H1 (cell line): Measurements from ENCODE around the gene TGIF1. TPM values are rescaled to one million over a fixed set of nuclear protein-coding genes. Genes with fewer than 3 reads are reported as not detected.
A peak's percentile ranks its signal among the peaks of the same experiment; 100 is the strongest.

Experiments used
- CTCF ChIA-PET: fragments of 300-600 bp; sonication (Branson Sonifier 250); formaldehyde crosslinking; loops from one replicate; lab custom pipeline; 2021; ENCODE audit not compliant: partially characterized antibody; lab: Charles Lee
- POLR2A ChIA-PET: fragments of 300-600 bp; sonication (Branson Sonifier 250); formaldehyde crosslinking; loops from one replicate; lab custom pipeline; 2021; ENCODE audit warnings: inconsistent platforms; ENCODE audit not compliant: partially characterized antibody; lab: Charles Lee
- DNase-seq, 2 experiments: peaks; one replicate each; pipeline versions ENCODE4 v3.0.0 to v3.0.0-alpha.2; 2010 to 2022; ENCODE audit warnings: low spot score in 2 of 2, low read depth in 1 of 2, mixed read lengths in 1 of 2
- FAIRE-seq: peaks from 2 replicates; lab custom pipeline; 2011; peaks lifted over from hg19 to GRCh38; lab: Jason Lieb, UNC
- H2AFZ ChIP-seq: 2 replicates; pipeline ENCODE4 v1.8.1; 2012; ENCODE audit warnings: low read length, inconsistent platforms
- H2AK5ac ChIP-seq: 2 replicates; pipeline ENCODE4 v1.6.1; 2013; ENCODE audit warnings: low read depth, low read length
- H2BK120ac ChIP-seq: replicated peaks from 2 replicates; pipeline ENCODE3; 2013; ENCODE audit warnings: low read depth, low read length, inconsistent platforms
- H2BK12ac ChIP-seq: 2 replicates; pipeline ENCODE4 v1.6.1; 2013; ENCODE audit warnings: low read depth, low read length
- H2BK15ac ChIP-seq: 2 replicates; pipeline ENCODE4 v1.6.1; 2013; ENCODE audit warnings: low read length
- H2BK20ac ChIP-seq: 2 replicates; pipeline ENCODE4 v1.6.1; 2013; ENCODE audit warnings: low read length
- H2BK5ac ChIP-seq: 2 replicates; pipeline ENCODE4 v1.6.1; 2013; ENCODE audit warnings: low read depth, low read length
- H3K14ac ChIP-seq: 2 replicates; pipeline ENCODE4 v1.6.1; 2013; ENCODE audit warnings: inconsistent platforms; ENCODE audit not compliant: insufficient read length
- H3K18ac ChIP-seq: 2 replicates; pipeline ENCODE4 v1.6.1; 2013; ENCODE audit warnings: low read length; ENCODE audit errors: extremely low read depth
- H3K23ac ChIP-seq: 2 replicates; pipeline ENCODE4 v1.6.1; 2013; ENCODE audit warnings: inconsistent platforms; ENCODE audit not compliant: insufficient read length
- H3K23me2 ChIP-seq: 2 replicates; pipeline ENCODE4 v1.6.1; 2013; ENCODE audit warnings: low read depth, low read length
- H3K27ac ChIP-seq: 2 replicates; pipeline ENCODE4 v1.6.1; 2011; ENCODE audit warnings: low read depth, low read length, inconsistent platforms
- H3K27me3 ChIP-seq, 4 experiments: replicated peaks in 1 of 4; 1 replicate in 1 of 4; 2 replicates in 3 of 4; pipeline versions ENCODE4 v1.6.1 to v1.8.1; 2011 to 2013; ENCODE audit warnings: low read length in 3 of 4, mild to moderate bottlenecking in 3 of 4, inconsistent platforms in 2 of 4, mixed read lengths in 2 of 4, moderate library complexity in 1 of 4; ENCODE audit not compliant: control insufficient read depth in 3 of 4, insufficient read depth in 3 of 4; ENCODE audit errors: extremely low read depth in 1 of 4
- H3K36me3 ChIP-seq, 4 experiments: 2 replicates each; pipeline versions ENCODE4 v1.6.1 to v1.8.1; 2011 to 2013; ENCODE audit warnings: mild to moderate bottlenecking in 4 of 4, low read length in 3 of 4, moderate library complexity in 2 of 4, control low read depth in 1 of 4, inconsistent platforms in 1 of 4; ENCODE audit not compliant: insufficient read depth in 4 of 4, control insufficient read depth in 2 of 4
- H3K4ac ChIP-seq: replicated peaks from 2 replicates; pipeline ENCODE3; 2013; ENCODE audit warnings: low read length, low read depth, mixed read lengths, inconsistent platforms; ENCODE audit not compliant: insufficient read length
- H3K4me1 ChIP-seq, 4 experiments: replicated peaks in 1 of 4; 1 replicate in 1 of 4; 2 replicates in 3 of 4; pipeline versions ENCODE4 v1.6.1 to v1.8.1; 2011 to 2013; ENCODE audit warnings: low read length in 3 of 4, inconsistent platforms in 2 of 4, mixed read lengths in 1 of 4; ENCODE audit not compliant: insufficient read depth in 4 of 4, control insufficient read depth in 3 of 4
- H3K4me2 ChIP-seq, 2 experiments: 2 replicates each; pipeline versions ENCODE4 v1.6.1 to v1.8.1; 2011 to 2013; ENCODE audit warnings: low read depth in 2 of 2, low read length in 2 of 2, control low read depth in 1 of 2, inconsistent platforms in 1 of 2, mild to moderate bottlenecking in 1 of 2; ENCODE audit not compliant: insufficient read depth in 1 of 2
- H3K4me3 ChIP-seq, 4 experiments: fragments of 200-600, 300-600 bp in 1 of 4; sonication (generic), shearing (Covaris generic), sonication (Bioruptor Twin) in 1 of 4; 2 replicates each; pipeline versions ENCODE4 v1.5.1 to v1.8.1; 2011 to 2016; ENCODE audit warnings: low read length in 4 of 4, low read depth in 3 of 4, control low read depth in 2 of 4, inconsistent platforms in 2 of 4, mild to moderate bottlenecking in 2 of 4, mixed read lengths in 1 of 4, moderate library complexity in 1 of 4; ENCODE audit not compliant: insufficient read depth in 2 of 4; ENCODE audit errors: extremely low read depth in 1 of 4
- H3K56ac ChIP-seq: replicated peaks from 2 replicates; pipeline ENCODE3; 2013; ENCODE audit warnings: low read depth, mild to moderate bottlenecking, mixed read lengths, low read length, inconsistent platforms; ENCODE audit not compliant: insufficient read length
- H3K79me1 ChIP-seq: 2 replicates; pipeline ENCODE4 v1.6.1; 2013; ENCODE audit warnings: low read depth, low read length, control low read depth
- H3K79me2 ChIP-seq, 2 experiments: 2 replicates each; pipeline versions ENCODE4 v1.6.1 to v1.8.1; 2012 to 2013; ENCODE audit warnings: low read length in 2 of 2, mild to moderate bottlenecking in 2 of 2, inconsistent platforms in 1 of 2; ENCODE audit not compliant: insufficient read depth in 2 of 2, control insufficient read depth in 1 of 2
- H3K9ac ChIP-seq, 4 experiments: replicated peaks in 1 of 4; 1 replicate in 1 of 4; 2 replicates in 3 of 4; pipeline versions ENCODE4 v1.6.1 to v1.8.1; 2011 to 2013; ENCODE audit warnings: low read depth in 3 of 4, low read length in 3 of 4, control low read depth in 2 of 4, mild to moderate bottlenecking in 2 of 4, moderate library complexity in 2 of 4, inconsistent platforms in 1 of 4; ENCODE audit errors: extremely low read depth in 1 of 4
- H3K9me3 ChIP-seq, 2 experiments: 2 replicates each; pipeline versions ENCODE4 v1.6.1 to v1.8.1; 2012 to 2013; ENCODE audit warnings: mild to moderate bottlenecking in 2 of 2, moderate library complexity in 2 of 2, control low read depth in 1 of 2, inconsistent platforms in 1 of 2, low read depth in 1 of 2, low read length in 1 of 2, mixed read lengths in 1 of 2; ENCODE audit not compliant: insufficient read depth in 2 of 2
- H4K20me1 ChIP-seq, 2 experiments: replicated peaks in 1 of 2; 2 replicates each; pipeline versions ENCODE3 to v1.8.1; 2011 to 2013; ENCODE audit warnings: inconsistent platforms in 2 of 2, low read length in 2 of 2, mild to moderate bottlenecking in 1 of 2; ENCODE audit not compliant: insufficient read depth in 2 of 2, control insufficient read depth in 1 of 2
- H4K5ac ChIP-seq: 2 replicates; pipeline ENCODE4 v1.6.1; 2013; ENCODE audit warnings: low read length, low read depth, mixed read lengths, inconsistent platforms; ENCODE audit not compliant: insufficient read length
- H4K8ac ChIP-seq: 2 replicates; pipeline ENCODE4 v1.8.0; 2013; ENCODE audit warnings: mild to moderate bottlenecking, moderate library complexity, low read length, inconsistent platforms; ENCODE audit not compliant: insufficient read depth; ENCODE audit errors: extremely low read depth
- H4K91ac ChIP-seq: replicated peaks from 2 replicates; pipeline ENCODE3; 2013; ENCODE audit warnings: low read length, mixed read lengths, inconsistent platforms; ENCODE audit not compliant: insufficient read length
- EZH2 ChIP-seq: fragments of 200-600 bp; sonication (generic); IDR thresholded peaks from 2 replicates; pipeline ENCODE4 v1.7.1; 2012; ENCODE audit warnings: low read depth, mild to moderate bottlenecking, moderate library complexity, low read length, inconsistent platforms; ENCODE audit not compliant: severe bottlenecking
- SIN3A ChIP-seq, 2 experiments: IDR thresholded peaks in 1 of 2; conservative IDR thresholded peaks in 1 of 2; 2 replicates each; pipeline ENCODE4 v1.6.1; 2011 to 2012; ENCODE audit warnings: low read length in 2 of 2, improper control_type of control experiment in 1 of 2, low read depth in 1 of 2, mild to moderate bottlenecking in 1 of 2
- WGBS, 2 experiments: shearing (Covaris generic) in 1 of 2; methylation state at CpG; one replicate each; pipeline versions ENCODE4 v1.1.6 to v1.1.7; 2013 to 2015; ENCODE audit warnings: low lambda C conversion rate in 2 of 2, mixed read lengths in 2 of 2, inconsistent platforms in 1 of 2, low coverage in 1 of 2, missing lambda C conversion rate in 1 of 2; ENCODE audit not compliant: insufficient replicate concordance in 2 of 2, insufficient coverage in 1 of 2, insufficient read length in 1 of 2; ENCODE audit errors: extremely low coverage in 1 of 2, missing lambda C conversion rate in 1 of 2; 5-methylcytosine and 5-hydroxymethylcytosine counted together
- polyA plus RNA-seq, 7 experiments: library from polyadenylated mRNA; depleted of rRNA in 3 of 7; stranded (reverse) in 5 of 7; unstranded in 2 of 7; fragments of >200 nt in 5 of 7; fragments of 200-250 nt in 2 of 7; gene quantifications; 1 replicate in 5 of 7; 2 replicates in 1 of 7; 4 replicates in 1 of 7; pipeline versions ENCODE4 v1.2.1 to v1.2.3, GENCODE V29; 2011 to 2013; ENCODE audit warnings: missing spikeins in 2 of 7, mixed read lengths in 2 of 7
- total RNA-seq: library from RNA; stranded (reverse); fragmentation: NEBNext Ultra II Directional; extraction: Animal tissue kit (Norgen Biotek cat#: 25700); gene quantifications from 2 replicates; pipeline ENCODE4 v1.2.1, GENCODE V29; 2021

The TGIF1 gene
- total and polyA plus RNA-seq, 2 of the 8 experiments (the other 6 are each of a cell fraction or from before 2014, with no cell fraction given), result 256 to 262 TPM

DNA sequence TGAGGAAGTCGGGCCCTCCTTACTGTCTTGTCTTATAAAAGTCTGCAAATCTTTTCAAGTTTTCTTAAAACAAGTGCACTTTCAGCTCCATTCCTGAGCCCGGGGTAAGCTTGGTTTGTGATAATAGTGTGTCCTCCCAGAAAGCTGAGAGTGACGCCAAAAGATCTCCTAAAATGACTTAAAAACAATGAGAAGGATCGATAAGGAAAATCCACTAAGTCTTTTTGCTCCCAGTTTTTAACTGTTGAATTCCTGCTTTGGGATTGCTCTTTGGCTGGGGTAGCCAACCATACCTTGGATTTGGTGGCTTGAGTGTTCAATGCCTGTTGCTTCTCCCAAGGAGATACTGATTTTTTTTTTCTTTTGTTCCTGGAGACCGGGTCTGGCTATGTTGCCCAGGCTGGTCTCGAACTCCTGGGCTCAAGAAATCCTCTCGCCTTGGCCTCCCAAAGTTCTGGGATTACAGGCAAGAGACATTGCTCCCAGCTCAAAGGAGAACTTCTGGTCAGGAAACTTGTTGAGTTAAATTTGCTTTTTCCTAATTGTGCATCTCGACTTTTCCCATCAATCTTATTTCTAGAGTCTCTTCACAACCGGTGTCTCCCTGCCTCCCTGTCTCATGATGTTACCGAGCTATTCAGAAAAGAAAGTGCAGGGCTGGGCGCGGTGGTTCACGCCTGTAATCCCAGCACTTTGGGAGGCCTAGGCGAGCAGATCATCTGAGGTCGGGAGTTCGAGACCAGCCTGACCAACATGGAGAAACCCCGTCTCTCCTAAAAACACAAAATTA, 3.0 kb downstream of the TGIF1 start:
- Histone ChIP-seq H3K56ac (peak overlapping the region; percentile 95), H3K4me2 (peak overlapping the region; percentile 67 to 95), H3K14ac (no peak overlapping the region), H3K23me2 (peaks cover 14% of the 10 kb centered on the region), H3K27me3 (no peaks in the 10 kb centered on the region), H3K9ac (peak overlapping the region; percentile 60 to 86 (median 80)), H3K79me1 (no peaks in the 10 kb centered on the region; the same call in 1 of the 2 replicates), H2BK15ac (no peak overlapping the region), H4K91ac (peak overlapping the region; percentile 93), H4K8ac (no peak overlapping the region), H3K23ac (no peak overlapping the region), H4K5ac (peak overlapping the region; percentile 87), H2AK5ac (no peak overlapping the region), H3K79me2 (peaks cover 39 to 94% of the 10 kb centered on the region in 2 experiments), H3K18ac (peak overlapping the region; percentile 91), H2AFZ (no peak overlapping the region), H3K27ac (peak overlapping the region; percentile 72; the same call in 1 of the 2 replicates), H2BK20ac (no peak overlapping the region), H3K36me3 (peaks cover 7 to 41% (median 20%) of the 10 kb centered on the region in 4 experiments; a peak in 6 of 8 replicates), H3K4me3 (peak overlapping the region; percentile 96 to 99 (median 98)), H4K20me1 (peaks cover 2 to 10% of the 10 kb centered on the region in 2 experiments), H2BK120ac (peak overlapping the region; percentile 25), H2BK5ac (peak overlapping the region; percentile 91), H3K4ac (peak overlapping the region; percentile 40), H2BK12ac (peak overlapping the region; percentile 23; the same call in 1 of the 2 replicates), H3K9me3 (no peaks in the 10 kb centered on the region), H3K4me1 (peaks cover 9 to 20% (median 16%) of the 10 kb centered on the region in 4 experiments; a peak in 6 of 7 replicates)
- DNase-seq, result peak in 1 of 2 experiments; percentile 44
- no peak for FAIRE-seq
- TF ChIP-seq SIN3A (conservative IDR thresholded peaks at IDR 0.05 in 1 of 2, IDR thresholded peaks at IDR 0.05 in 1 of 2; ENCODE audit: low read depth in 1 of 2, low read length in 2 of 2) (0 out of 4 replicates have a peak, but pooled peaks of 1 of the 2 experiments have one; percentile 9), EZH2 (no peak)
- ChIA-PET POLR2A (interaction anchor here (0.7 to 8.2 kb wide), 15 partner anchors 9 to 212 kb away, joined by 3 to 68 read pairs (median 7); no protein-coding TSS in a partner anchor), CTCF (interaction anchor here (0.8 to 6.7 kb wide), 16 partner anchors 12 to 213 kb away, joined by 3 to 56 read pairs (median 8); no protein-coding TSS in a partner anchor)
- 3% methylated on average over 17 of the region's 17 CpGs; no CpG with 5 or more reads in 1 of the 2 experiments for WGBS, 2 experiments
